ENCODE data around the gene AASS.

GRCh38 chr7:122068046-122068445, 76.0 kb downstream of the AASS start:
- TF ChIP-seq, protein P1, sequence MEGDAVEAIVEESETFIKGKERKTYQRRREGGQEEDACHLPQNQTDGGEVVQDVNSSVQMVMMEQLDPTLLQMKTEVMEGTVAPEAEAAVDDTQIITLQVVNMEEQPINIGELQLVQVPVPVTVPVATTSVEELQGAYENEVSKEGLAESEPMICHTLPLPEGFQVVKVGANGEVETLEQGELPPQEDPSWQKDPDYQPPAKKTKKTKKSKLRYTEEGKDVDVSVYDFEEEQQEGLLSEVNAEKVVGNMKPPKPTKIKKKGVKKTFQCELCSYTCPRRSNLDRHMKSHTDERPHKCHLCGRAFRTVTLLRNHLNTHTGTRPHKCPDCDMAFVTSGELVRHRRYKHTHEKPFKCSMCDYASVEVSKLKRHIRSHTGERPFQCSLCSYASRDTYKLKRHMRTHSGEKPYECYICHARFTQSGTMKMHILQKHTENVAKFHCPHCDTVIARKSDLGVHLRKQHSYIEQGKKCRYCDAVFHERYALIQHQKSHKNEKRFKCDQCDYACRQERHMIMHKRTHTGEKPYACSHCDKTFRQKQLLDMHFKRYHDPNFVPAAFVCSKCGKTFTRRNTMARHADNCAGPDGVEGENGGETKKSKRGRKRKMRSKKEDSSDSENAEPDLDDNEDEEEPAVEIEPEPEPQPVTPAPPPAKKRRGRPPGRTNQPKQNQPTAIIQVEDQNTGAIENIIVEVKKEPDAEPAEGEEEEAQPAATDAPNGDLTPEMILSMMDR (IDR thresholded peaks at IDR 0.05), result no peak
- no peak for TF ChIP-seq POLR2A (IDR thresholded peaks at IDR 0.05)

All from adrenal gland (tissue), 5 donors.